Fibroblast of skin of left quadriceps (primary cell): ENCODE data around the gene VPS52.
"Not testable (repeated sequence)": the region's sequence is repeated elsewhere in the genome, so short reads cannot be mapped to it uniquely, and the experiment has no call there.

Experiments used
- DNase-seq, 2 experiments: peaks; one replicate each; pipeline ENCODE4 v3.0.0-alpha.2; 2013; ENCODE audit warnings: low read depth in 2 of 2

The VPS52 gene

GRCh38 chr6:33280539-33280938 lies 8.9 kb upstream of the VPS52 start:
- no peak for DNase-seq

GRCh38 chr6:33279971-33280511 lies 8.4 kb upstream of the VPS52 start:
- no peak for DNase-seq

- no peak for DNase-seq
These were observed 7.6 kb upstream of the VPS52 start for GRCh38 chr6:33279257-33279695.

- DNase-seq = no peak
These were observed 7.1 kb upstream of the VPS52 start for GRCh38 chr6:33278810-33279209.

DNA sequence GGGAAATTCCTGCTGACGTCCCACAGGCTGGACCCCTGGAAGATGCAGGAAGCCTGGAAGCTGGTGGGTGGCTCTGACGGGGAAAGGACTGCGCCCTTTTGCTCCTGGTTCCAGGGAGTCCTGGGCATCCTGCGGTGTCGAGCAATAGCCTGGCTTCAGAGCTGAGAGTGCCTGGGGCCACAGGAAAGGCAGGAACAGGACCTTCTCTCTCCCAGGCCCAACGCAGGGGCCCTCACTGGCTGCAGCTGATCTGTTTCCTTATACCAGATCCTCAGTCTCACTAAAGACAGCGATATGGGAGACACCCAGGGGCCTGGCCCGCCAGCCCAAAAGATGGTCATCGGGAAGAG lies 6.7 kb upstream of the VPS52 start:
- DNase-seq = no peak

DNA sequence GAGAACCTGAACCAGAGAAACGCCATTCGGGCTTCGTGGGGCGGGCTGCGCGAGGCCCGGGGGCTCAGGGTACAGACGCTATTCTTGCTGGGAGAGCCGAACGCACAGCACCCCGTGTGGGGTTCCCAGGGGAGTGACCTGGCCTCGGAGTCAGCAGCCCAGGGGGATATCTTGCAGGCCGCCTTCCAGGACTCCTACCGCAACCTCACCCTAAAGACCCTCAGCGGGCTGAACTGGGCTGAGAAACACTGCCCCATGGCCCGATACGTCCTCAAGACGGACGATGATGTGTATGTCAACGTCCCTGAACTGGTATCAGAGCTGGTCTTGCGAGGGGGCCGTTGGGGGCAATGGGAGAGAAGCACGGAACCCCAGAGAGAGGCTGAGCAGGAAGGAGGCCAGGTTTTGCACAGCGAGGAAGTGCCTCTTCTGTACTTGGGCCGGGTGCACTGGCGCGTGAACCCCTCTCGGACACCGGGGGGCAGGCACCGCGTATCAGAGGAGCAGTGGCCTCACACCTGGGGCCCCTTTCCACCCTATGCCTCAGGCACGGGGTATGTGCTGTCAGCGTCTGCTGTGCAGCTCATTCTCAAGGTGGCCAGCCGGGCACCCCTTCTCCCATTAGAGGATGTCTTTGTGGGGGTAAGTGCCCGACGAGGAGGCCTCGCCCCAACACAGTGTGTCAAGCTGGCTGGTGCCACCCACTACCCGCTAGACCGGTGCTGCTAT lies 6.2 kb upstream of the VPS52 start:
- no peak for DNase-seq

- peak; percentile 29 to 39 for DNase-seq
These were observed 5.4 kb upstream of the VPS52 start, which contains the start of gene B3GALT4 for GRCh38 chr6:33276864-33277662. Gene B3GALT4 (plus strand): TSS chr6:33277123. CDS start chr6:33277420, 297 bp downstream.

DNA sequence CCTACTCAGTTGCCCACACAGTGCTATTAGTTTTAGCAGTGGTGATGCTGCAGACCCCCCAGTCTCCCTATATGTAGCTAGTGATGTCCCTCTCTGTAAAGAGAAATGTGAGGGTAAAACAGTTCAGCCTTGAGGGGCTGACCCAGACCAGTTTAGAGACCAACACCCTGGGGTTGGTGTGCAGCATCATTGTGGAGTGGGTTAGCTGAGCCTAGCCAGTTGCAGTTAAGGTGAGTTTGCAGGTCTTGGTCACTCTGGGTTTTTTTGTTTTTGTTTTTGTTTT lies 4.8 kb upstream of the VPS52 start:
- DNase-seq = no peak

GRCh38 chr6:33275795-33276580 lies 4.3 kb upstream of the VPS52 start:
- DNase-seq = not testable (repeated sequence)

GRCh38 chr6:33273924-33274902 lies 2.5 kb upstream of the VPS52 start:
- no peak for DNase-seq

GRCh38 chr6:33273129-33273923 lies 1.6 kb upstream of the VPS52 start:
- no peak for DNase-seq

GRCh38 chr6:33272275-33273128 lies 826 bp upstream of the VPS52 start:
- DNase-seq = no peak

- DNase-seq = no peak
These were observed 584 bp downstream of the VPS52 start for GRCh38 chr6:33271117-33271467.

- DNase-seq = no peak
These were observed 7.7 kb downstream of the VPS52 start for GRCh38 chr6:33264015-33264414.

DNA sequence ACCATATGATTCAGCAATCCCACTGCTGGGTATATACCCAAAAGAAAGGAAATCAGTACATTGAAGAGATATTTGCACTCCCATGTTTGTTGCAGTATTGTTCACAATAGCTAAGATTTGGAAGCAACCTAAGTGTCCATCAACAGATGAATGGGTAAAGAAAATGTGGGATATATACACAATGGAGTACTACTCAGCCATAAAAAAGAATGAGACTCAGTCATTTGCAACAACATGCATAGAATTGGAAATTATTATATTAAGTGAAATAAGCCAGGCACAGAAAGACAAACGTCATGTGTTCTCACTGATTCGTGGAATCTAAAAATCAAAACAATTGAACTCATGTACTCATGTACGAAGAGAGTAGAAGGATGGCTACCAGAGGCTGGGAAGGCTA lies 9.2 kb downstream of the VPS52 start:
- not testable (repeated sequence) for DNase-seq

GRCh38 chr6:33259032-33259431 lies 12.6 kb downstream of the VPS52 start:
- DNase-seq = no peak

- no peak for DNase-seq
These were observed 17.1 kb downstream of the VPS52 start for GRCh38 chr6:33254591-33254990.

GRCh38 chr6:33252759-33253158 lies 18.9 kb downstream of the VPS52 start:
- peak; percentile 49 for DNase-seq

GRCh38 chr6:33251395-33252012 lies 20.2 kb downstream of the VPS52 start:
- no peak for DNase-seq
